Adipocyte (in vitro differentiated cells): Measurements from ENCODE around the gene COBL.

Experiments used
- DNase-seq: peaks from one replicate; pipeline ENCODE4 v3.0.0-alpha.2; 2015; ENCODE audit warnings: low read depth
- H3K27me3 ChIP-seq: replicated peaks from 2 replicates; pipeline ENCODE4 v1.7.0; 2013; ENCODE audit warnings: mild to moderate bottlenecking, low read length, moderate library complexity; ENCODE audit not compliant: control insufficient read depth, insufficient read depth
- H3K36me3 ChIP-seq: 2 replicates; pipeline ENCODE4 v1.7.0; 2013; ENCODE audit warnings: low read length, mild to moderate bottlenecking, moderate library complexity; ENCODE audit not compliant: control insufficient read depth, insufficient read depth, severe bottlenecking
- H3K4me1 ChIP-seq: 2 replicates; pipeline ENCODE4 v1.7.0; 2013; ENCODE audit warnings: mild to moderate bottlenecking, low read length, moderate library complexity; ENCODE audit not compliant: control insufficient read depth, insufficient read depth
- H3K4me3 ChIP-seq: 2 replicates; pipeline ENCODE4 v1.7.0; 2013; ENCODE audit warnings: mild to moderate bottlenecking, low read length, moderate library complexity
- H3K9ac ChIP-seq: 2 replicates; pipeline ENCODE4 v1.7.0; 2013; ENCODE audit warnings: mild to moderate bottlenecking, low read length, moderate library complexity
- H3K9me3 ChIP-seq: 2 replicates; pipeline ENCODE4 v1.7.0; 2013; ENCODE audit warnings: mild to moderate bottlenecking, low read length, moderate library complexity; ENCODE audit not compliant: control insufficient read depth

COBL gene

GRCh38 chr7:51325908-51326307 is 9.3 kb upstream of the COBL start:
- no peak overlapping the region for H3K9ac ChIP-seq
- no peak overlapping the region for H3K4me3 ChIP-seq
- H3K36me3 ChIP-seq, result no peaks in the 10 kb centered on the region
- peaks cover 13% of the 10 kb centered on the region for H3K4me1 ChIP-seq
- DNase-seq, result no peak
- no peaks in the 10 kb centered on the region for H3K9me3 ChIP-seq
- peaks cover 8% of the 10 kb centered on the region for H3K27me3 ChIP-seq

DNA sequence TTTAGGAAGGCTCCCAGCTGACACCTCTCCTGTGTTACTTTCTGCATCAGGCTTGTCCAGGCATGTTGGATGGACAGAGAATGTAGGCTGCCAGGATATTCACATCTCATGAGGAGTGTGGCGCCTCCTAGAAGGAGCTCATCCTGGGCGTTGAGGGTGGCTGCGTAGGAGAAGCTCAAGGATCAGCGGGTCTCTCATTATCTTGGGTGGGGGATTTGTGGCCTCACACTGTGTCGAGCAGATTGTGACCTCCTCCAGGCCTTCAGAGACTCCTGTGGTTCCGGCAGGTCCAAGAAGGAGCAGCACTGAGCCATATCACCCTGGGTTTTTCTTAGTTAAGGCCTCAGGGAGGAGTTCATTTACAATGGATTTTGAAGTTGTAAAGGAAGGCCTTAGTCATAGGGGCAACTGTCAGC is 8.7 kb upstream of the COBL start:
- no peak for DNase-seq
- no peaks in the 10 kb centered on the region for H3K9me3 ChIP-seq
- H3K36me3 ChIP-seq, result no peaks in the 10 kb centered on the region
- H3K27me3 ChIP-seq, result peaks cover 13% of the 10 kb centered on the region
- peaks cover 13% of the 10 kb centered on the region for H3K4me1 ChIP-seq
- no peak overlapping the region for H3K4me3 ChIP-seq
- no peak overlapping the region for H3K9ac ChIP-seq

DNA sequence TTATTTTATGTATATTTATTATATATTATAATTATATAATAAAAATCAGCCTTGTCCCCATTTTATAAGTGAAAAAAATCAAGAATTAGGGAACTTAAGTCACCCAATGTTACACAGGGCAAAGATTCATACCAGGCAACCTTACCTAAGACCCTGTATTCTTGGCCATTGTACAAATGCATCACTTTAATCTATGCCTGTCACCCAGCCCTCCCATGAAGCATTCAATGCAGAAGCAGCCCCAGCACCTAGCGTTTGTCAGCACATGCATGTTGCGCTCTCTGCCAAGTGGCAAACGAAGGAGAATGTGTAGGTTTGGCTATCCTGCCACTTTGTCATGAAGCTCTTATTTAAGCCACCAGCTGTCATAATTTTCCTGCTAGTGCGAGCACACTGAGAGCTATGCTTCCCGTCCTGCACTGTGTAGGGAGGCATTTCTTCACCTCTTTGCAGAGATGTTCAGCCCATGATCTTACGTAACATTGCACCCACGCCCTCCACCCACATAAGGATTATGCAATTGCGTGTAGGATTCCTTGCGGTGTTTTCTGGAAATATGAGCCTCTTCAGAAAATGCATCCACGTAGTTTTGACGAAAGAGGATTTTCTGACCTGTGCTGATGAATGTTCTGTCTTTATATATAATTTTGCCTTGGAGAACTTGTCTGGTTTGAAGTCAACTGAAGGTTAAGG is 7.7 kb upstream of the COBL start:
- peak; percentile 13 for DNase-seq
- peaks cover 13% of the 10 kb centered on the region for H3K4me1 ChIP-seq

DNA sequence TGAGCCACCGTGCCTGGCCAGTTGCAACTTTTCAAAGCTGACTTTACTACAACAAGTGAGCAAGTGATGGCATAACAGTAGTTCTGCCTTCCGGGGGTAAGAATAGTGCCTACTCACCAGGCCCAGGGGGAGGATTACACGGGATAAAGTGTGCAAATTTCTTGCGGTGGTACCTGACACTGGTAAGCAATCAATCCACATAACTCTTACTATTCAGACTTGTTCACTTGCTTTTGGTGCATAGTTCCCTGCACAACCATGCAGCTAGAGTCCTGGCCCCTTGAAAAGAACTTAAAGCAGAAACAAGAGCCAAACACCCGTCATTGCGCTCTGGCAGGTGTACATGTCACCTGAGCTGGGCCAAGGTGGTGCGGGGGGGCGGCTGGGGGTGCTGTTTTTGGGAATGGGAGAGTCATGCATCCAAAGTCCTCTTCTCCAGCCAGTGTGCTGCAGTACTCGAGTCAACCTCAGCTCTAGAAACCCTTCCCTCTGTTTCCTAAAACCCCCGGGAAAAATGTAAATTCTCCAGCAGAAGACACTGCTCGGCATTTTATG is 5.4 kb upstream of the COBL start:
- Histone ChIP-seq H3K9ac (no peak overlapping the region), H3K27me3 (peaks cover 28% of the 10 kb centered on the region), H3K9me3 (no peaks in the 10 kb centered on the region), H3K4me1 (peaks cover 13% of the 10 kb centered on the region), H3K36me3 (no peaks in the 10 kb centered on the region), H3K4me3 (no peak overlapping the region)
- DNase-seq, result no peak

More for the DNA sequence above, 7.7 kb upstream of the COBL start:
- Histone ChIP-seq H3K9ac (no peak overlapping the region), H3K4me3 (no peak overlapping the region), H3K36me3 (no peaks in the 10 kb centered on the region), H3K9me3 (no peaks in the 10 kb centered on the region), H3K27me3 (peaks cover 14% of the 10 kb centered on the region)

DNA sequence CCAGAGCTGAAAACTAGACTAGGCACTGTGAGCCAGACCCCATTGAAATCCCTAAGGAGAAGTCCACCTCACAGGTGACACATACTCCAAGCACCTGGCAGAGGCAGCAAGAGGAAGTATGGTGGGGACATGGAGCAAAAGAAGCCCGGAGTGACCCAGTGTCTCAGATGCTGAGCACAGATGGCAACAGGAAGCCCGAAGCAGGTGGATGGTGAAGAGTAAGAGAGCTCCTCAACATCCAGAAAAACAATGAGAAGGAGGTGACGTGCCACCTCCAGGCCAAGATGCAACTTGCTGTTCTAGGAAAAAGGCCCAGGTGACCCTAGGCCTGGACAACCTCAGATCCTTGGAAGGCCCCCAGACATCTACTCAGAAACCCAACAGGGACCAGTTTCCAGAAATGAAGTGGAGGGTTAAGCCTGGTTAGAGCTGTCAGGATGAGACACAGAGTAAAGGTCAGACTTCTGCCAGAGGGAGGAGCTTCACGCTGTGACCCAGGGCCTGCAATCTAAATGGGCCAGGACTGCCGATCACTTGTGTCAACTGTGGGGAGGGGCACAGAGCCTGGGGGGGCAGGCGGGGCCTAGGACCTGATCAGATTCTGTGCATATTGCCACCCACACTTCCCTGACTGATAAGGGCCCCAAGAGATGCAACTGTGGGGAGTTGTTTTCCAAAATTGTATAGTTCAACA is 2.4 kb upstream of the COBL start:
- Histone ChIP-seq H3K9me3 (no peaks in the 10 kb centered on the region), H3K27me3 (peaks cover 27% of the 10 kb centered on the region), H3K9ac (no peak overlapping the region), H3K4me3 (no peak overlapping the region), H3K4me1 (peaks cover 7% of the 10 kb centered on the region), H3K36me3 (no peaks in the 10 kb centered on the region)
- DNase-seq, result no peak

DNA sequence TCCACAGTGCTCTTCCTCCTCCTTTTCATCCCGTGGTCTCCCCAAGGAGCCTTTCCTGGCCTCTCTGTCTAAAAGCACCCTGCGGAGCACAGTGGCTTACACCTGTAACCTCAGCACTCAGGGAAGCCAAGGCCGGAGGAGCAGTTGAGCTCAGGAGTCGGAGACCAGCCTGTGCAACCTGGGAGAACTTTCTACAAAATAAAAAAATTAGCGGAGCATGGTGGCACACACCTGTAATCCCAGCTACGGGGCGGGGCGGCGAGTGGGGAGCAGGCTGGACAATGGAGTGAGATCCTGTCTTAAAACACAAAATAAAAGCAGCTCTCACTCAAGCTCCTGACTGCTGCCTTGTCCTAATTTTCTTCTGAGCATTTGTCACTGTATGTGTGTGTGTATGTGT is 1.4 kb upstream of the COBL start:
- Histone ChIP-seq H3K4me3 (no peak overlapping the region), H3K36me3 (no peaks in the 10 kb centered on the region), H3K9me3 (no peaks in the 10 kb centered on the region), H3K4me1 (peaks cover 7% of the 10 kb centered on the region), H3K27me3 (peaks cover 27% of the 10 kb centered on the region), H3K9ac (no peak overlapping the region)
- no peak for DNase-seq

GRCh38 chr7:51317582-51317910 is 937 bp upstream of the COBL start:
- Histone ChIP-seq H3K4me1 (peaks cover 7% of the 10 kb centered on the region), H3K27me3 (peaks cover 27% of the 10 kb centered on the region), H3K9ac (no peak overlapping the region), H3K4me3 (no peak overlapping the region), H3K36me3 (no peaks in the 10 kb centered on the region), H3K9me3 (no peaks in the 10 kb centered on the region)
- DNase-seq, result no peak

GRCh38 chr7:51316262-51316665 is 345 bp downstream of the COBL start:
- no peak for DNase-seq
- Histone ChIP-seq H3K9me3 (no peaks in the 10 kb centered on the region), H3K9ac (no peak overlapping the region), H3K4me1 (peaks cover 7% of the 10 kb centered on the region), H3K4me3 (peak overlapping the region; percentile 77), H3K27me3 (peaks cover 27% of the 10 kb centered on the region), H3K36me3 (no peaks in the 10 kb centered on the region)

DNA sequence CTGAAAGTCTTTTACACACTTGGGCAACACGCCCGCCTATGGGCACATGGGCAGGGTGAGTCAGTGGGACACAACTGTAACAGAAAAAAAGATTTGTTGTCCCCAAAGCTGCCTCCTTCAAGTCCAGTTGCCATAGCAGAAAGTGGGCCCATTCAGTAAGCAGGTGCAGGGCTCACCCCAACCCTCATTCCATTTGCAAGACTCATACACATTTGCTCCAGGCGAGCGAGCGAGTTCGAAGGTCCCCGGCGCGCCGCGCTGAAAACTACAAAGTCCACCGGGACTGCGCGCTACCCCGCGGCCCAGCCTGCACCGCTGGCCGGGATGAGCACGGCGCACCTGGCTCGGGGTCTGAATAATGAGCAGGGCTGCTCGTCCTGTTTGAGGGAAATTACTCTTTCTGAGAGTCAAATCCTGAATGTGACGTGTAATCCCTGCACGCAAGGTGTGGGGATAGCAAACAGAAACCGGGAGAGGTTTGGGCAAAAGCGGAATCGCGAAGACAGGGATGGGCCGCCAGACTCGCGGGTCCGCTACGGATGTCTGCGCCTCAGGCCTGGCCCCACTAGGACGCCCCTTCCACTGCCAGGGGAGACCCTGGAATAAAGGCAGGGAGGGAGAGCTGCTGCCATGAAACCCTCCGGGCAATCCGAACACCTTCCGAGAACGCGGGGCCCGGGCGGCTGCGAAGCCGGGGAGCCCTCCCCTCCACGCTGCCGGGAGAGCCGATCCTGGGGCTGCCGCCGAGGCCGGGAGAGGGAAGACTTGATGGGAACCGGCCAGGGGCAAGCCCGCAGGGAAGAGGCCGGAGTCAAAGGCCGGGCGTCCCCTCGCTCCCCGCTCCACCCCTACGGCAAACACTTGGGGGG is 982 bp downstream of the COBL start:
- DNase-seq, result peak; percentile 1
- H3K27me3 ChIP-seq, result peaks cover 25% of the 10 kb centered on the region

DNA sequence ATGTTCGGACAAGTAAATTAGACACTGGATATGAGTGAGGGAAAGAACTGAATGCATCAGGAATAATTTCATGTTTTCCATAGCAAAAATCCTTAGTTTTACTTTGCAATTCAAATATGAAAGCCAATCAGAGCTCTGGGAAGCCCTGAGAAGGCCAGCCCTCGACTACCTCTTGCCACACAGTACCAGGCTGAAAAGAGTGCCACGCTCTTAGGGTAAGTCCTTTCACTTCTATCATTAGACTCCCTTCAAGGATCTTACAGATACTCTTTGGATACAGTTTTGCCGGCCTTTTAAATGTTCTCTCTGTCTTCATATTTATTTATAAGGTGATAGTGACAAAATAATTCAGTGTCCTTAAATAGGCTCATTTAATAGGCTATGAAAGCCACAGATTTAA is 1.9 kb downstream of the COBL start:
- Histone ChIP-seq H3K4me3 (no peak overlapping the region), H3K27me3 (peaks cover 27% of the 10 kb centered on the region), H3K9me3 (no peaks in the 10 kb centered on the region), H3K36me3 (no peaks in the 10 kb centered on the region), H3K4me1 (peaks cover 7% of the 10 kb centered on the region), H3K9ac (no peak overlapping the region)
- DNase-seq, result no peak

More for the DNA sequence above, 982 bp downstream of the COBL start:
- peak overlapping the region; percentile 77 for H3K4me3 ChIP-seq
- H3K9ac ChIP-seq, result peak overlapping the region; percentile 16
- no peaks in the 10 kb centered on the region for H3K36me3 ChIP-seq
- H3K4me1 ChIP-seq, result peaks cover 7% of the 10 kb centered on the region
- no peaks in the 10 kb centered on the region for H3K9me3 ChIP-seq
